ENCODE measurements around the gene TGFB3.

The TGFB3 gene

GRCh38 chr14:75917946-75918335 lies 63.9 kb downstream of the TGFB3 start:
- H3K9me3 ChIP-seq (replicated peaks; ENCODE audit: low read length): no peaks in the 10 kb centered on the region
- H3K36me3 ChIP-seq (ENCODE audit: insufficient read depth, low read length): no peaks in the 10 kb centered on the region
- no peak overlapping the region for H3K9ac ChIP-seq (ENCODE audit: low read depth, low read length)
- H3K4me3 ChIP-seq (ENCODE audit: low read length): no peak overlapping the region
- no peaks in the 10 kb centered on the region for H3K27me3 ChIP-seq (ENCODE audit: control insufficient read depth, insufficient read depth, low read length)
- no peaks in the 10 kb centered on the region for H3K4me1 ChIP-seq (ENCODE audit: control insufficient read depth, insufficient read depth, low read length)
- H3K4me2 ChIP-seq (ENCODE audit: low read length): no peak overlapping the region

GRCh38 chr14:75917322-75917945 lies 64.4 kb downstream of the TGFB3 start:
- H3K36me3 ChIP-seq (ENCODE audit: insufficient read depth, low read length): no peaks in the 10 kb centered on the region
- no peak overlapping the region for H3K4me2 ChIP-seq (ENCODE audit: low read length)
- H3K4me1 ChIP-seq (ENCODE audit: control insufficient read depth, insufficient read depth, low read length): no peaks in the 10 kb centered on the region
- H3K27me3 ChIP-seq (ENCODE audit: control insufficient read depth, insufficient read depth, low read length): no peaks in the 10 kb centered on the region
- no peak overlapping the region for H3K9ac ChIP-seq (ENCODE audit: low read depth, low read length)
- H3K9me3 ChIP-seq (replicated peaks; ENCODE audit: low read length): no peaks in the 10 kb centered on the region
- H3K4me3 ChIP-seq (ENCODE audit: low read length): no peak overlapping the region

GRCh38 chr14:75915045-75915444 lies 66.8 kb downstream of the TGFB3 start:
- no peak overlapping the region for H3K4me3 ChIP-seq (ENCODE audit: low read length)
- no peaks in the 10 kb centered on the region for H3K36me3 ChIP-seq (ENCODE audit: insufficient read depth, low read length)
- no peaks in the 10 kb centered on the region for H3K27me3 ChIP-seq (ENCODE audit: control insufficient read depth, insufficient read depth, low read length)
- no peak overlapping the region for H3K4me2 ChIP-seq (ENCODE audit: low read length)
- H3K4me1 ChIP-seq (ENCODE audit: control insufficient read depth, insufficient read depth, low read length): no peaks in the 10 kb centered on the region
- H3K9me3 ChIP-seq (replicated peaks; ENCODE audit: low read length): no peaks in the 10 kb centered on the region
- H3K9ac ChIP-seq (ENCODE audit: low read depth, low read length): no peak overlapping the region

GRCh38 chr14:75913183-75913582 lies 68.6 kb downstream of the TGFB3 start:
- Histone ChIP-seq H3K4me1 (ENCODE audit: control insufficient read depth, insufficient read depth, low read length) (no peaks in the 10 kb centered on the region), H3K36me3 (ENCODE audit: insufficient read depth, low read length) (no peaks in the 10 kb centered on the region), H3K27me3 (ENCODE audit: control insufficient read depth, insufficient read depth, low read length) (no peaks in the 10 kb centered on the region)

GRCh38 chr14:75911883-75912282 lies 69.9 kb downstream of the TGFB3 start:
- Histone ChIP-seq H3K36me3 (ENCODE audit: insufficient read depth, low read length) (no peaks in the 10 kb centered on the region), H3K27me3 (ENCODE audit: control insufficient read depth, insufficient read depth, low read length) (no peaks in the 10 kb centered on the region), H3K4me2 (ENCODE audit: low read length) (no peak overlapping the region), H3K4me3 (ENCODE audit: low read length) (no peak overlapping the region), H3K9ac (ENCODE audit: low read depth, low read length) (no peak overlapping the region), H3K9me3 (replicated peaks; ENCODE audit: low read length) (no peaks in the 10 kb centered on the region), H3K4me1 (ENCODE audit: control insufficient read depth, insufficient read depth, low read length) (no peaks in the 10 kb centered on the region)

More at GRCh38 chr14:75913183-75913582, 68.6 kb downstream of the TGFB3 start:
- Histone ChIP-seq H3K9me3 (replicated peaks; ENCODE audit: low read length) (no peaks in the 10 kb centered on the region), H3K9ac (ENCODE audit: low read depth, low read length) (no peak overlapping the region), H3K4me3 (ENCODE audit: low read length) (no peak overlapping the region), H3K4me2 (ENCODE audit: low read length) (no peak overlapping the region)

GRCh38 chr14:75910048-75910447 lies 71.7 kb downstream of the TGFB3 start:
- Histone ChIP-seq H3K27me3 (ENCODE audit: control insufficient read depth, insufficient read depth, low read length) (no peaks in the 10 kb centered on the region), H3K9me3 (replicated peaks; ENCODE audit: low read length) (no peaks in the 10 kb centered on the region)

GRCh38 chr14:75909630-75910029 lies 72.2 kb downstream of the TGFB3 start:
- Histone ChIP-seq H3K4me2 (ENCODE audit: low read length) (no peak overlapping the region), H3K9ac (ENCODE audit: low read depth, low read length) (no peak overlapping the region), H3K9me3 (replicated peaks; ENCODE audit: low read length) (no peaks in the 10 kb centered on the region), H3K4me1 (ENCODE audit: control insufficient read depth, insufficient read depth, low read length) (peaks cover 6% of the 10 kb centered on the region), H3K4me3 (ENCODE audit: low read length) (no peak overlapping the region), H3K27me3 (ENCODE audit: control insufficient read depth, insufficient read depth, low read length) (no peaks in the 10 kb centered on the region), H3K36me3 (ENCODE audit: insufficient read depth, low read length) (no peaks in the 10 kb centered on the region)

More at GRCh38 chr14:75910048-75910447, 71.7 kb downstream of the TGFB3 start:
- Histone ChIP-seq H3K4me2 (ENCODE audit: low read length) (no peak overlapping the region), H3K4me1 (ENCODE audit: control insufficient read depth, insufficient read depth, low read length) (peaks cover 6% of the 10 kb centered on the region), H3K4me3 (ENCODE audit: low read length) (no peak overlapping the region), H3K36me3 (ENCODE audit: insufficient read depth, low read length) (no peaks in the 10 kb centered on the region), H3K9ac (ENCODE audit: low read depth, low read length) (no peak overlapping the region)

Data from skeletal muscle satellite cell (primary cell).